WTC11 (cell line): ENCODE data around the gene PLXNA2. TPM values are rescaled to one million over a fixed set of nuclear protein-coding genes. Genes with fewer than 3 reads are reported as not detected.
A peak's percentile ranks its signal among the peaks of the same experiment; 100 is the strongest.

Experiments used
- ATAC-seq: fragments of 200-7000 bp; cut with Tn5 transposase; 2 replicates; pipeline ENCODE4 v1.10.0; 2021; ENCODE audit warnings: mild to moderate bottlenecking, moderate library complexity
- CTCF ChIA-PET: fragments of 300-600 bp; sonication (Branson Sonifier 250); formaldehyde crosslinking; loops from one replicate; lab custom pipeline; 2021; ENCODE audit warnings: antibody characterized with exemption; lab: Charles Lee
- POLR2A ChIA-PET: fragments of 350-600 bp; sonication (Branson Sonifier 250); formaldehyde crosslinking; loops from one replicate; lab custom pipeline; 2021; ENCODE audit warnings: antibody characterized with exemption; lab: Charles Lee
- DNase-seq: peaks from one replicate; pipeline ENCODE4 v3.0.0; 2021; ENCODE audit warnings: low spot score
- H3K27ac Mint-ChIP-seq: 2 replicates; pipeline ENCODE4 v1.8.0; 2021; ENCODE audit warnings: mixed read lengths
- H3K27me3 Mint-ChIP-seq: 2 replicates; pipeline ENCODE4 v1.8.0; 2021; ENCODE audit warnings: low read depth, mild to moderate bottlenecking, moderate library complexity, mixed read lengths
- H3K36me3 Mint-ChIP-seq: 2 replicates; pipeline ENCODE4 v1.8.0; 2021; ENCODE audit warnings: mixed read lengths
- H3K4me1 Mint-ChIP-seq: 2 replicates; pipeline ENCODE4 v1.8.0; 2022; ENCODE audit warnings: mixed read lengths
- H3K4me3 Mint-ChIP-seq: 2 replicates; pipeline ENCODE4 v1.8.0; 2021; ENCODE audit warnings: mild to moderate bottlenecking, moderate library complexity, mixed read lengths
- H3K9me3 Mint-ChIP-seq: 2 replicates; pipeline ENCODE4 v1.8.0; 2021; ENCODE audit warnings: mixed read lengths
- AFF4 ChIP-seq: sonication (generic); formaldehyde crosslinking; IDR thresholded peaks from 2 replicates; pipeline ENCODE4 v1.8.1; 2023; ENCODE audit warnings: mild to moderate bottlenecking, missing genetic modification reagents, borderline replicate concordance
- CREM ChIP-seq: sonication (generic); formaldehyde crosslinking; IDR thresholded peaks from 2 replicates; pipeline ENCODE4 v1.8.1; 2022; ENCODE audit warnings: mild to moderate bottlenecking, missing genetic modification reagents, moderate library complexity
- EMX1 ChIP-seq: fragments of 250-450 bp; sonication (Bioruptor Pico); IDR thresholded peaks from 2 replicates; pipeline ENCODE4 v1.8.0; 2021; ENCODE audit warnings: mild to moderate bottlenecking
- FOXK1 ChIP-seq: sonication (generic); formaldehyde crosslinking; IDR thresholded peaks from 2 replicates; pipeline ENCODE4 v1.8.0; 2022; ENCODE audit warnings: mild to moderate bottlenecking, moderate library complexity, missing genetic modification reagents
- GRHL2 ChIP-seq: fragments of 250-450 bp; sonication (Bioruptor Pico); IDR thresholded peaks from 2 replicates; pipeline ENCODE4 v1.8.0; 2022; ENCODE audit warnings: mild to moderate bottlenecking, moderate library complexity; ENCODE audit not compliant: insufficient replicate concordance, severe bottlenecking
- SMAD4 ChIP-seq: sonication (generic); formaldehyde crosslinking; IDR thresholded peaks from 2 replicates; pipeline ENCODE4 v1.8.0; 2022; ENCODE audit warnings: mild to moderate bottlenecking, missing genetic modification reagents
- TEAD4 ChIP-seq: sonication (generic); formaldehyde crosslinking; IDR thresholded peaks from 2 replicates; pipeline ENCODE4 v1.8.0; 2022; ENCODE audit warnings: mild to moderate bottlenecking, missing genetic modification reagents
- ZBTB21 ChIP-seq: sonication (generic); formaldehyde crosslinking; IDR thresholded peaks from 2 replicates; pipeline ENCODE4 v1.8.1; 2023; ENCODE audit warnings: mild to moderate bottlenecking, missing genetic modification reagents, borderline replicate concordance
- ZNF232 ChIP-seq: sonication (generic); formaldehyde crosslinking; IDR thresholded peaks from 2 replicates; pipeline ENCODE4 v1.8.0; 2022; ENCODE audit warnings: mild to moderate bottlenecking, missing genetic modification reagents
- ZNF425 ChIP-seq: fragments of 250-450 bp; sonication (Bioruptor Pico); conservative IDR thresholded peaks from 2 replicates; pipeline ENCODE4 v1.9.0; 2021; ENCODE audit warnings: mild to moderate bottlenecking
- total RNA-seq: library from RNA; stranded (reverse); gene quantifications from 3 replicates; pipeline ENCODE4 v1.2.3, GENCODE V29; 2021
- TF ChIP-seq, protein P1 (sequence below): sonication (generic); formaldehyde crosslinking; IDR thresholded peaks from 2 replicates; pipeline ENCODE4 v1.8.0; 2023; ENCODE audit warnings: mild to moderate bottlenecking, missing genetic modification reagents
- TF ChIP-seq, protein P2 (sequence below): sonication (generic); formaldehyde crosslinking; IDR thresholded peaks from 2 replicates; pipeline ENCODE4 v1.8.0; 2023; ENCODE audit warnings: missing genetic modification reagents, mild to moderate bottlenecking, borderline replicate concordance

The PLXNA2 gene
- total RNA-seq, 1 experiment from 2014 or later: 4.2 TPM

- POLR2A ChIA-PET: interaction anchor here (0.7 kb wide), 1 partner anchor 258 kb away, joined by 3 read pairs; the partner anchor contains the start of gene CD34
Measured at GRCh38 chr1:208169081-208169879, 74.9 kb downstream of the PLXNA2 start.

GRCh38 chr1:208167261-208167869 lies 76.8 kb downstream of the PLXNA2 start:
- H3K4me3 Mint-ChIP-seq: no peak overlapping the region
- peaks cover 38% of the 10 kb centered on the region for H3K4me1 Mint-ChIP-seq
- DNase-seq (no peak), ATAC-seq (no peak; the same call in 1 of the 2 replicates)
- no peaks in the 10 kb centered on the region for H3K36me3 Mint-ChIP-seq
- ChIA-PET POLR2A (interaction anchor here (0.9 kb wide), 1 partner anchor 11 kb away, joined by 3 read pairs; no protein-coding TSS in a partner anchor), CTCF (interaction anchor here (0.8 to 3.5 kb wide), 10 partner anchors 11 to 145 kb away, joined by 3 to 18 read pairs (median 6); partner anchors contain the start of gene PLXNA2)
- no peaks in the 10 kb centered on the region for H3K9me3 Mint-ChIP-seq
- H3K27me3 Mint-ChIP-seq: no peaks in the 10 kb centered on the region; the same call in 1 of the 2 replicates
- 0 out of 2 replicates have a peak overlapping the region, but pooled peaks have one; percentile 58 for H3K27ac Mint-ChIP-seq
- TF ChIP-seq, protein P1, sequence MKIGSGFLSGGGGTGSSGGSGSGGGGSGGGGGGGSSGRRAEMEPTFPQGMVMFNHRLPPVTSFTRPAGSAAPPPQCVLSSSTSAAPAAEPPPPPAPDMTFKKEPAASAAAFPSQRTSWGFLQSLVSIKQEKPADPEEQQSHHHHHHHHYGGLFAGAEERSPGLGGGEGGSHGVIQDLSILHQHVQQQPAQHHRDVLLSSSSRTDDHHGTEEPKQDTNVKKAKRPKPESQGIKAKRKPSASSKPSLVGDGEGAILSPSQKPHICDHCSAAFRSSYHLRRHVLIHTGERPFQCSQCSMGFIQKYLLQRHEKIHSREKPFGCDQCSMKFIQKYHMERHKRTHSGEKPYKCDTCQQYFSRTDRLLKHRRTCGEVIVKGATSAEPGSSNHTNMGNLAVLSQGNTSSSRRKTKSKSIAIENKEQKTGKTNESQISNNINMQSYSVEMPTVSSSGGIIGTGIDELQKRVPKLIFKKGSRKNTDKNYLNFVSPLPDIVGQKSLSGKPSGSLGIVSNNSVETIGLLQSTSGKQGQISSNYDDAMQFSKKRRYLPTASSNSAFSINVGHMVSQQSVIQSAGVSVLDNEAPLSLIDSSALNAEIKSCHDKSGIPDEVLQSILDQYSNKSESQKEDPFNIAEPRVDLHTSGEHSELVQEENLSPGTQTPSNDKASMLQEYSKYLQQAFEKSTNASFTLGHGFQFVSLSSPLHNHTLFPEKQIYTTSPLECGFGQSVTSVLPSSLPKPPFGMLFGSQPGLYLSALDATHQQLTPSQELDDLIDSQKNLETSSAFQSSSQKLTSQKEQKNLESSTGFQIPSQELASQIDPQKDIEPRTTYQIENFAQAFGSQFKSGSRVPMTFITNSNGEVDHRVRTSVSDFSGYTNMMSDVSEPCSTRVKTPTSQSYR (CRISPR knock-in tag): no peak
- TF ChIP-seq GRHL2 (CRISPR knock-in tag): no peak
- TF ChIP-seq CREM (CRISPR knock-in tag): no peak
- TF ChIP-seq SMAD4 (CRISPR knock-in tag): no peak
- TF ChIP-seq FOXK1: no peak
- no peak for TF ChIP-seq ZNF425 (CRISPR knock-in tag)
- TF ChIP-seq TEAD4 (CRISPR knock-in tag): no peak
- TF ChIP-seq ZNF232 (CRISPR knock-in tag): no peak
- no peak for TF ChIP-seq ZBTB21 (CRISPR knock-in tag)

More at GRCh38 chr1:208169081-208169879, 74.9 kb downstream of the PLXNA2 start:
- ATAC-seq: no peak
- Mint-ChIP-seq H3K4me1 (peaks cover 39% of the 10 kb centered on the region), H3K36me3 (no peaks in the 10 kb centered on the region), H3K9me3 (no peaks in the 10 kb centered on the region), H3K4me3 (no peak overlapping the region)
- DNase-seq: no peak
- CTCF ChIA-PET: no interaction called here
- TF ChIP-seq, protein P2, sequence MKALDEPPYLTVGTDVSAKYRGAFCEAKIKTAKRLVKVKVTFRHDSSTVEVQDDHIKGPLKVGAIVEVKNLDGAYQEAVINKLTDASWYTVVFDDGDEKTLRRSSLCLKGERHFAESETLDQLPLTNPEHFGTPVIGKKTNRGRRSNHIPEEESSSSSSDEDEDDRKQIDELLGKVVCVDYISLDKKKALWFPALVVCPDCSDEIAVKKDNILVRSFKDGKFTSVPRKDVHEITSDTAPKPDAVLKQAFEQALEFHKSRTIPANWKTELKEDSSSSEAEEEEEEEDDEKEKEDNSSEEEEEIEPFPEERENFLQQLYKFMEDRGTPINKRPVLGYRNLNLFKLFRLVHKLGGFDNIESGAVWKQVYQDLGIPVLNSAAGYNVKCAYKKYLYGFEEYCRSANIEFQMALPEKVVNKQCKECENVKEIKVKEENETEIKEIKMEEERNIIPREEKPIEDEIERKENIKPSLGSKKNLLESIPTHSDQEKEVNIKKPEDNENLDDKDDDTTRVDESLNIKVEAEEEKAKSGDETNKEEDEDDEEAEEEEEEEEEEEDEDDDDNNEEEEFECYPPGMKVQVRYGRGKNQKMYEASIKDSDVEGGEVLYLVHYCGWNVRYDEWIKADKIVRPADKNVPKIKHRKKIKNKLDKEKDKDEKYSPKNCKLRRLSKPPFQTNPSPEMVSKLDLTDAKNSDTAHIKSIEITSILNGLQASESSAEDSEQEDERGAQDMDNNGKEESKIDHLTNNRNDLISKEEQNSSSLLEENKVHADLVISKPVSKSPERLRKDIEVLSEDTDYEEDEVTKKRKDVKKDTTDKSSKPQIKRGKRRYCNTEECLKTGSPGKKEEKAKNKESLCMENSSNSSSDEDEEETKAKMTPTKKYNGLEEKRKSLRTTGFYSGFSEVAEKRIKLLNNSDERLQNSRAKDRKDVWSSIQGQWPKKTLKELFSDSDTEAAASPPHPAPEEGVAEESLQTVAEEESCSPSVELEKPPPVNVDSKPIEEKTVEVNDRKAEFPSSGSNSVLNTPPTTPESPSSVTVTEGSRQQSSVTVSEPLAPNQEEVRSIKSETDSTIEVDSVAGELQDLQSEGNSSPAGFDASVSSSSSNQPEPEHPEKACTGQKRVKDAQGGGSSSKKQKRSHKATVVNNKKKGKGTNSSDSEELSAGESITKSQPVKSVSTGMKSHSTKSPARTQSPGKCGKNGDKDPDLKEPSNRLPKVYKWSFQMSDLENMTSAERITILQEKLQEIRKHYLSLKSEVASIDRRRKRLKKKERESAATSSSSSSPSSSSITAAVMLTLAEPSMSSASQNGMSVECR (CRISPR knock-in tag): no peak
- TF ChIP-seq EMX1: no peak
- no peak for TF ChIP-seq AFF4
- TF ChIP-seq, all 79 proteins: peak for 0
- Mint-ChIP-seq H3K27ac (no peak overlapping the region), H3K27me3 (no peaks in the 10 kb centered on the region)
